Stimulated activated CD4-positive, alpha-beta T cell treated with anti-CD3 and anti-CD28 coated beads, TNF-alpha, amount 100 ng/mL, for 24 hours (primary cell): ENCODE data around the gene LRIG1.
"Not testable (repeated sequence)": the region's sequence is repeated elsewhere in the genome, so short reads cannot be mapped to it uniquely, and the experiment has no call there.

Experiments used
- DNase-seq, 3 experiments: peaks; one replicate each; pipeline ENCODE4 v3.0.0-alpha.2; 2020; ENCODE audit warnings: low read depth in 3 of 3

LRIG1 gene

GRCh38 chr3:66421144-66421543, 79.7 kb downstream of the LRIG1 start:
- DNase-seq, result not testable (repeated sequence)

GRCh38 chr3:66419036-66419435, 81.8 kb downstream of the LRIG1 start:
- DNase-seq, result no peak

DNA sequence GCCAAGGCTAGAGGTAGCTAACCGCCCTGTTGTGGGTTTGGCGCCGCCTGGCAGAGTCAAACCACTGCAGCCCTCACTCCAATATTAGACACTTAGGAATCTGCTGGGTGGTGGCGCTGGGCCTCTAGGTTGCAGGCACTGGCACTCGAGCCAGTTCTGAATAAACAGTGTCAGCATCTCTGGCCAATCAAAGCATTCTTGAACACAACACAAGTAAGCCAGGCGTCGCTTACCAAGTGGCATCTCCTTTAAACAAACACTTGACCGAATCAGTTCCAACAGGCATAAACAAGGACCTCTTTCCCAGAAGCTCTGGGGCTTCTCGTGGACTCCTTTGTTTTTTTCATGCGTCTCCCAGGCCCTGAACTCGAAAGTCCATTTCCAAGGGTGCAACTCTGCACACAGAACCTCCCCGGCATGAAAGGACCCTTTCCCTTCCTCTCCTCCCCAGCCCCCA, 82.3 kb downstream of the LRIG1 start:
- DNase-seq, result no peak

DNA sequence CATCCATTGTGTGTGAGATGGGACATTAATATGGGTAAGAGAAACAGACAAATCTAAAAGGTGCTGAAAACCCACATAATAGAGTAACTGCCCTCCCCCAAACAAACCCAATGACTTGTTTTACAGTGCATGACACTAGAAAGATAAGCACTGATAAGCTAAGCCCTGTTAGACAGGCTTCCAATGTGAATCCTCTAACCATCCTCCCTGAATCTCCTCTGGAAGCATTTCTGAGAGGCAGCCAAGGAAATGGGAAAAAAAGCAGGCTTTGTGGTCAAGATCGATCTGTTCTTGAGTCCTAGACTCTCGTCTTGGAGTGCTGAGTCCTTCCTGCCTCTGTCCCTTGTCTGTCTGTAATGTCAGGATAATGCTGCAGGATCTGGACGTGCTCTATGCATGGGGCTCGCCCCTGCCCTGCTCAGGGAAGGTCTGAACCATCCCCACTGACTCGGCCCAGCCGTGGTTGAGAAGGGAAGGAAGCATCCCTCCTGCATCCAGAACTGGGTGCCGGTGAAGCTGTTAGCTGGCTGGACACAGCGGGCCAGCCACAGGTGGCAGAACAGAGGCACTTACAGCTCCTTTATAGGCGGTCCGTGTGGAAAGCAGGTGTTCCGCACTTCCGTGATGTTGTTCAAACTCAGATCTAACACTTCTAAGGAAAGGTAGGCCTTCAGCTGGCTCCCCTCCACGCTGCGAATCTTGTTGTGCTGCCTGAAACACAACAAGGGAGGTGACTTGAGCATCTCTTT, 84.1 kb downstream of the LRIG1 start:
- DNase-seq, result no peak

- DNase-seq, result no peak
Measured at GRCh38 chr3:66415867-66416428, 84.9 kb downstream of the LRIG1 start.

GRCh38 chr3:66414846-66415245, 86.0 kb downstream of the LRIG1 start:
- no peak for DNase-seq

DNA sequence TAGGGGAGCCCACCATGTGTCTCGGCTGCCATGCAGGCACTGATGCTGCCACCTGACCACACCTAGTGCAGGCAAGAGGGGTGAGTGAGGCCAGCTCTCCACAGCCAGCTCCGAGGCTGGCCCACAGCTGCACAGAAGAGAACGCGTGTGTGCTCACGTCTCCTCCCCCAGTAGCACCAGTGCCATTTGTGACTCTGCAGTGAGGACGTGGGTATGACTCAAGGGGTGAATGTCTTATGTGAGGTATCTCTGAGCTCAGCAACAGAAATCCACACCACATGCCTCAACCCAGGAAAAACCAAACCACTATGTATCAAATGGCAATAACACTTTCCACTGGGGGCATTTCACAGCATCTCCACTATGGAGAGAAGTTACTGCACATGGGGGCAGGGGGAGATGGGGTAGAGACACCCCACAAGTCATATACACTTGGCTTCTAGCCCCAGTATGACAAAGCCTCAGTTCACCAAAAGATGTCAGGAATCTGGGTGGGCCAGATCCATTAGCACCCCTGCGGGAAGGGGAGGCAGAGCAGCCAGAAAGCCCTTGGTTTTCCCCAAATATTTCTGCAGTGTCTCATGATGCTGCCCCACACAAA, 87.6 kb downstream of the LRIG1 start:
- DNase-seq, result no peak

- DNase-seq, result no peak
Measured at GRCh38 chr3:66411961-66412887, 88.6 kb downstream of the LRIG1 start.

- no peak for DNase-seq
Measured at GRCh38 chr3:66411474-66411873, 89.3 kb downstream of the LRIG1 start.

DNA sequence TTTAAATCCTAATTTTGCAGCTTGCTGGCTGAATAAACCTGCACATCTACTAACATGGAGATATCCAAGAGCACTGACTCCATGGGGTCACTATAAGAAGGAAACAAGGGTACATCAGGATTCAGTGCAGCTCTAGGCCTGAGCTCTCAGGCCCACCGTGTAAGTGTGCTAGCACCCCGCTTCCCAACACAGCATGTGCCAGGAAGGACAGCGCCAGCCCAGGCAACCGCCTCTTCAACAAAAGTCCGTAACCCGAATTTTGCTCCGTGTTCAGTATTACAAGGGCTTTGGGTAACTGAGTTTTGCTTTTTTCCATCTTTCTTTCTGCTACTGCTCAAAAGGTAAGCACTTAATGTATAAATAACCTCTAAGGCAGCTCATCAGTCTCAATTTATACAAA, 89.8 kb downstream of the LRIG1 start:
- DNase-seq, result no peak

DNA sequence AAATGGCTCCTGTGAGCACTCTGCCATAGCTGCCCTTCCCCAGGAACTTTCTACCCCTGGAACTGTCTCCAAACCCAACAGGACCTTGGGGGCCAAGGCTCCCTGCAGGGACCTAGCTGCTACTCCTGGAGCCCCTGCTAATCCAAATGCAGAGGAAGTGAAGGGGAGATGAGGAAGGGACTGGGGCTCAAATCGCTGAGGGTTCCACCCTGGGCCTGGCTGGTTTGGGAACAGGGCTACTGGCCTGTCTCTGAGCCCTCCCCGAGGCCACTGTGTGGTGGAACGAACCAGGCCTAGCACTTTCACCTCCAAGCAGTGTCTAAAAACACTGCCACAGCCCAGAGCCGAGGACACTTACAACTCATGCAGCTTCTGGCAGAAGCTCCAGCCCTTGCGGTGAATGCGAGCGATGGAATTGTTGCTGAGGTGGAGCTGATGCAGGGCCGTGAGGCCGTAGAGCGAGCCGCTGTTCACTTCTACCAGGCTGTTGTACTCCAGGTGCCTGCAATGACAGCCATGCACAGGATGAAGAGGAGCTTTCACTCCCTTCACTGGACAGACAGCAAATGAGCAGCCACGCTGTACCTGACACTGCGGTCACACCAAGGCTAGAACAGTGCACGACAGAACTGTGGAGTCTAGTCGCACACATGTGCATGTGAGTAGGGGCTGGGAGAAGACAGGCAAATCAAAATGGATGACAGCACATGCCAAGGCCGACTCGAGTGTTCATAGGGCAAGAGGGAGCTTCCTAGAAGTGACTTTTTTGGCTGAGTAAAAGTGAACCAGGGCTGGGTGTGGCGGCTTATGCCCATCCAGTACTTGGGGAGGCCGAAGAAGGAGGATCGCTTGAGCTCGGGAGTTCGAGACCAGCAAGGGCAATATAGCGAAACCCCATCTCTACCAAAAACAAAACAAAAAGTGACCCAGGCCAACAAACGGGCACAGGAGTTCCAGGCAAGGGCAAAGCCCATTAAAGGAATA, 90.8 kb downstream of the LRIG1 start:
- no peak for DNase-seq

GRCh38 chr3:66407611-66408218, 93.1 kb downstream of the LRIG1 start:
- DNase-seq, result peak; percentile 61 to 74 (median 63)

DNA sequence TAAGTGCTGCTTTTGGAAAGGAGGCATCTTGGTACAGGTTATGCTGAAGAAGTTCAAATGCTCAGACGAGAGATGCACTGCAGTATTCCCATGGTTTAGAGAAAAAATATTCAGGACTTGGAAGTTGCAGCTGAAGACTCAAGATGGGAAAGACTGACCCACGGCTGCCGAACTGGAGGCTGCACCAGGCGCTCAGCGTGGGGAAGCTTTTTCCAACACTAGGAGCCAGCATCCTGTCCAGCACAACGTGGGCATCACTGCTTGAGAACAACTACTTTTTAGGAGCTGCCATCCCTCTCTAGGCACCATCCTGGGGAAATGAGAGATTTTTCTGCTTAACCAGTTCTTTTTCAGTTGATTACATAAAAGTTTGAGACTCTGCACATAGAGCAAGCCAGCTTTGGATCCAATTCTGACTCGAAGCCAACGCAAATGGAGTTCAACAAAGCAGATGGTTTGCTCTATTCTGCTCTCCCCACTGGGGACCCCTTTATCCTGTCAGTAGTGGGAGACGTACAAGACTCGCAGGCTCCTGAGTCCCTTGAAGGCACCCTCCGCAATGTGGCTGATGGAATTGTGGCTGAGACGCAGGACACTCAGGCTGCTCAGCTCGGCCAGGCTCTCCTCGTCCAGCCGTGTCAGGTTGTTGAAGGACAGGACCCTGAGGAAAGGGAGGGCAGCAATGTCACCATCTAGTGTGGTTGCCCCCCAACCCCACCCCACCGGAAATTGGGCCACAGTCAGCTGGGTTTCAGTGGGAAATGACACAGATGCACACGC, 93.8 kb downstream of the LRIG1 start:
- DNase-seq, result no peak

DNA sequence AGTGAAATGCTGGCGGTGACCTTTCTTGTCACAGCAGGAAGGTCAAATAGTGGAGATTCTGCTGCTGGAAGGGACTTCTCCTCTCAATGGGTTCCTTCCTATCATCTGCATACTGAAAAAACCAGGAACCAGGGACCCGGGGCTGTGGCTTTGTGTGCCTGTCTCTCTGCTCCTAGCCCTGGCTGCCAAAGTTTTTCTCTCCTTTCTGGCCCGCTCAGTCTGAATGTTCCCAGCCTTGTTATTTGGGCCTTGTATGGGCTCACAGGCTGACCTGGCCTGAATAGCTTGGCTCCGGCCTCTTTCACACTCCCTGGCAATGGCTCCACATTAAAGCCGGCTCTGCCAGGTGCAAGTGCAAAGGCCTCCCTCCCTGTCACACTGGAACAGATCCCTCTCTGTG, 94.7 kb downstream of the LRIG1 start:
- no peak for DNase-seq

DNA sequence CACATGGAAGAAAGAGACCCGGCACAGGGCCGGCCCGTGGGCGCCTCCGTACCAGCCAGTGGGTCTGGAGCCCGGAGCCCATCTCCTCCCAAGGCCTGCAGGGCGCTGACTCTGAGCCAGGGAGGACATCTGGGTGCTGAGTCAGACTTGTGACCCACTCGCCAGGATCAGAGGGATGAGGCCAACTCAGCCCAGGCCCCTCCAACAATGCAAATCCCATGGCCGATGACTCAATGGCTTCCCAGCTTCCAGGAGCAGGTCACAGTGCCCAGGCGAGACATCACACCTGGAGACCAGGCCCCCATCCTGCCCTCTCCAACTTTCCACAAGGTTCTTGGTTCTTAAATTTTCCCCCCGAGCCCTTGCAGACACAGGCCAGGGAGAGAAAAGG, 95.1 kb downstream of the LRIG1 start:
- no peak for DNase-seq

GRCh38 chr3:66404903-66405700, 95.7 kb downstream of the LRIG1 start:
- no peak for DNase-seq

GRCh38 chr3:66404197-66404596, 96.6 kb downstream of the LRIG1 start:
- DNase-seq, result no peak

DNA sequence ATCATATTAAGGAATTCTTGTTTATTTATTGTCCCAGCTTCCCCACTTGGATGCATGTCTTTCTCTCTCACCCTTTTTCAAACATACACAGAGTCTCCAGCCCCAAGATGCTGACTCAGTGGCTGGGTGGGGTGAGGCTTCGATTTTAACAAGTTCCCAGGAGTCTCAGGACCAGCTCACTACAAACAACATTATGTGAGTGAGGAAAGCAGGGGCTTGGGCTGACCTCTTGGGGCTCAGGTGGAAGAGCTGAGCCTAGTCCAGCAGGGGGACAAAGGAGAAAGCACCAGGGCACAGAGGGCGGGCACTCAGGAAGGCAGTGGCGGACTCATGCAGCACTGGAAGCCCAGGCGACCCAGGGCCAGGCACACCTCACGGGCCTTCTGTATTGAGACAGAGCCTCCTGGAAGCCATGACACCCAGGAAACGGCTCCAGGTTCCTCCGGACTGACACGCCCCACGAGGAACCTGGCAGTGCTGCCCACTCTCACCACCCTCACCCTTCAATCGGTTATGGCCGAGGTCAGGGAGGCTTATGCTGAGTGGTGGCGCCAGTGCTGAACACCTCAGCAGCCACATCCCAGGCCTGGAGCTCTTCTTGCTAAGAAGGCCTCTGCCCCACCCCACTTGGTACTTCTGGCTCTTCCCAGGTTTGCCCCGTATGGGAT, 97.4 kb downstream of the LRIG1 start:
- no peak for DNase-seq
